ENCODE measurements around the gene AMPD2.

- TF ChIP-seq CTCF (IDR thresholded peaks at IDR 0.05) (no peak), POLR2AphosphoS5 (IDR thresholded peaks at IDR 0.05) (no peak), POLR2A (IDR thresholded peaks at IDR 0.05) (no peak), EP300 (IDR thresholded peaks at IDR 0.05) (no peak)
These were observed 9.8 kb upstream of the AMPD2 start for GRCh38 chr1:109609881-109610280.

Measured in sigmoid colon (tissue), 4 donors.